NK-92 treated with Interleukin-12 subunit alpha and Interleukin-12 subunit beta, amount 100 ng/mL, for 24 hours (cell line): Measurements from ENCODE around the gene RAB8A.

Source experiments
- DNase-seq: peaks from one replicate; lab custom pipeline; 2025; lab: John Stamatoyannopoulos, UW

The RAB8A gene

DNA sequence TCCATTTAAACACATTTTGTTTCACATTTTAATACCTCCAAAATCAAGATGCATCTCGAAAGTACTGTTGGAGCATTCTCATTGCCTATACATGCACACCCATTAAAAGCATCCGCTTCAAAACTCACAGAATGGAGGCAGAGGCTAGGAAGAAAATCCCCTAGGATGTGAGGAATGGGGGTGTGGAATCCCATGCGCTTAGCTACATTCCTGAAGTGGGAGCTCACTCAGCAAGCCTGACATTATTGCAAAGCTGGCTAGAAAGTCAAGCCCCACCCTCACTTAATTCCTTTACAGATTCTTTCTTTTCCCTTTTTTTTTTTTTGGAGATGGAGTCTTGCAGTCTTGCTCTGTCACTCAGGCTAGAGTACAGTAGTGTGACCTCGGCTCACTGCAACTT lies 68.9 kb downstream of the RAB8A start:
- no peak for DNase-seq
